Epithelial cell of esophagus (primary cell): ENCODE data around the gene PCDHA1.

ENCODE experiments used
- DNase-seq: peaks from one replicate; pipeline ENCODE4 v3.0.0; 2010; ENCODE audit warnings: low read depth
- H3K4me3 ChIP-seq: 2 replicates; pipeline ENCODE4 v1.5.1; 2011; ENCODE audit warnings: mild to moderate bottlenecking, low read length, control low read depth
- TF ChIP-seq, protein P1 (sequence below): IDR thresholded peaks from 2 replicates; pipeline ENCODE4 v1.5.1; 2011; ENCODE audit warnings: low read depth, mild to moderate bottlenecking, low read length, control low read depth, inconsistent platforms; ENCODE audit not compliant: insufficient read depth; ENCODE audit errors: missing control alignments

PCDHA1 gene

DNA sequence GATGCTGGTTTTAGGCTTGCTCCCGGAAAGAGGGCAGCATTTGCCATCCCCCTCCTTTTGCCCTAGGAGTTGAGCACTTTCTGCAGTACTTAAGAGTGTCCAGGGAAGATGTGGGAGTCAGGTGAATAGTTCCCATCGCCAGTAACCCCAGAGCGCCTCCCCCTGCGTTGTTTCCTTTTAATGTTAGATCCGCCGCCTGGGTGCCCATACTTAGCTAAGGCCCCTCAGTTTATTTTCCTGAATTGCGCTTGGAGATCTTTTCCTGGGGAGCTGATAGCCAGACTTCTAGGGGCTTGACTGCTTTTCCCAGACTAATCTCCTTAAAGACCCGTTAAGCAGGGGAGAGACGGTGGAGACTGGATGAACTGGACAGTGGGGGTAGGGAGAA lies 180.0 kb downstream of the PCDHA1 start:
- no peak for DNase-seq
- peak overlapping the region; percentile 37 for H3K4me3 ChIP-seq
- TF ChIP-seq, protein P1, sequence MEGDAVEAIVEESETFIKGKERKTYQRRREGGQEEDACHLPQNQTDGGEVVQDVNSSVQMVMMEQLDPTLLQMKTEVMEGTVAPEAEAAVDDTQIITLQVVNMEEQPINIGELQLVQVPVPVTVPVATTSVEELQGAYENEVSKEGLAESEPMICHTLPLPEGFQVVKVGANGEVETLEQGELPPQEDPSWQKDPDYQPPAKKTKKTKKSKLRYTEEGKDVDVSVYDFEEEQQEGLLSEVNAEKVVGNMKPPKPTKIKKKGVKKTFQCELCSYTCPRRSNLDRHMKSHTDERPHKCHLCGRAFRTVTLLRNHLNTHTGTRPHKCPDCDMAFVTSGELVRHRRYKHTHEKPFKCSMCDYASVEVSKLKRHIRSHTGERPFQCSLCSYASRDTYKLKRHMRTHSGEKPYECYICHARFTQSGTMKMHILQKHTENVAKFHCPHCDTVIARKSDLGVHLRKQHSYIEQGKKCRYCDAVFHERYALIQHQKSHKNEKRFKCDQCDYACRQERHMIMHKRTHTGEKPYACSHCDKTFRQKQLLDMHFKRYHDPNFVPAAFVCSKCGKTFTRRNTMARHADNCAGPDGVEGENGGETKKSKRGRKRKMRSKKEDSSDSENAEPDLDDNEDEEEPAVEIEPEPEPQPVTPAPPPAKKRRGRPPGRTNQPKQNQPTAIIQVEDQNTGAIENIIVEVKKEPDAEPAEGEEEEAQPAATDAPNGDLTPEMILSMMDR, result no peak

DNA sequence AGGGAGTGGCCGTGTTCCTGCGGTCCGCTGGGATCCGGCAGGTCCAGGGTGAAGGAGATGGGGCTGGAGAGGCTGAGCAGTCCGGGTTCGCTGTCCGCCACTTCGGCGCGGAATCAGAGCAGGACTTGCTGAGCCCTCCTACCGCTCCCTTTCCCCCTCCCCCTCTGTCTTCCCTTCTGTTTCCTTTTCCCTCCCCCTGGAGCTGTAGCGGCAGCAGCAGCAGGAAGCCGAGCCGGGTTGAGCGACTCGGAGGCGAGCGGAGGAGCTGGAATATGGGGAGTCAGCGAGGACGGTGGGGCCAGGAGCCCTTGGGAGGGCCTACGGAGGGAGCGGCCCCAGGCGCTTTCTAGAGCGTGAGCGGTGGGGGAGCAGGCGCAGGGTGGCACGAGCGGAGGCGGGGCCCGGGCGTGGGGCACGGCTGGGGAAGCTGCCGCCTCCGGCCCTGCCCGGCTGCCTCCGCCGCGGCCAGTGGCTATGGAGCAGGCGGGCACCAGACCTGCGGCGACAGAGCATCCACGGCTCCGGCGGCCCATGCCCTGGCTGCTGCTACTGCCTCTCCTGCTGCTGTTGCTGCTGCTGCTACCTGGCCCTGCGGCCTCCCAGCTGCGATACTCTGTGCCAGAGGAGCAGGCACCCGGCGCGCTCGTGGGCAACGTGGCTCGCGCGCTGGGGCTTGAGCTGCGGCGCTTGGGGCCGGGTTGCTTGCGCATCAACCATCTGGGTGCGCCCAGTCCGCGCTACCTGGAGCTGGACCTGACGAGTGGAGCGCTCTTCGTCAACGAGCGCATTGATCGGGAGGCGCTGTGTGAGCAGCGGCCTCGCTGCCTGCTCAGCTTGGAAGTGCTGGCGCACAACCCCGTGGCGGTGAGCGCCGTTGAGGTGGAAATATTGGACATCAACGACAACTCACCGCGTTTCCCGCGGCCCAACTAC lies 180.6 kb downstream of the PCDHA1 start, which contains the start of gene PCDHAC2:
TSS of gene PCDHAC2 (plus strand) at position 184 of the 933 bp plus-strand sequence. CDS start at position 475, 291 bp downstream.
- peak; percentile 48 for DNase-seq
- H3K4me3 ChIP-seq, result peak within 1 kb of the TSS; percentile 37
- TF ChIP-seq, protein P1, result no peak

DNA sequence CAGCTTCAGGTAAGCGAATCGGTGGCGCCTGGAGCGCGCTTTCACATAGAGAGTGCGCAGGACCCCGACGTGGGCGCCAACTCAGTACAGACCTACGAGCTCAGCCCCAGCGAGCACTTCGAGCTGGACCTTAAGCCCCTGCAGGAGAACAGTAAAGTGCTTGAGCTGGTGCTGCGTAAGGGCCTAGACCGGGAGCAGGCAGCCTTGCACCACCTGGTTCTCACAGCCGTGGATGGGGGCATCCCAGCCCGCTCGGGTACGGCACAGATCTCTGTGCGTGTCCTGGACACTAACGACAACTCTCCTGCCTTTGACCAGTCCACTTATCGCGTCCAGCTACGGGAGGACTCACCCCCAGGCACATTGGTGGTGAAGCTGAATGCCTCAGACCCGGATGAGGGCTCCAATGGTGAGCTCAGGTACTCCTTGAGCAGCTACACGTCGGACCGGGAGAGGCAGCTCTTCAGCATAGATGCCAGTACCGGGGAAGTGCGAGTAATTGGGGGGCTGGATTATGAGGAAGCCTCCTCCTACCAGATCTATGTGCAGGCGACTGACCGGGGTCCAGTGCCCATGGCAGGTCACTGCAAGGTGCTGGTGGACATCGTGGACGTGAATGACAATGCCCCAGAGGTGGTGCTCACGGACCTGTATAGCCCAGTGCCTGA lies 181.4 kb downstream of the PCDHA1 start:
- no peak for DNase-seq
- TF ChIP-seq, protein P1, result no peak
- peak overlapping the region; percentile 37 for H3K4me3 ChIP-seq

DNA sequence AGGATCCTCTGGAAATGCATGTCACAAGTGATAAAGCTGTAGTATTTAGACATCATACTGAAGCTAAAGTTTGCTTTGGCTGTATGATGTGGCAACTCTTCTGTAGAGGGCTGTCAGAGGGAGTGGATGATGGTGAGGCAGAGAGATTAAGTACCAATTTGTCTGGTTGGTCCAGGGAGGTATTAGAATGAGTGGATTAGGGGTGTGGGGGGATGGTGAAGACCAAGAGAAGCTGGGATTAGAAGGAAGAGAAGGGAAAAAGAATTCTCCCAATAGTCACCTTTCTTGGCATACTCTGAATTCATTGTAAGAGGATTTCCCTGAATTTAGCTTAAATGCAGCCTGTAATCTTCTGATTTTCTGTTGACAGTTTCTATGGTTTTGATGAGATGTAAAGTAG lies 183.9 kb downstream of the PCDHA1 start:
- TF ChIP-seq, protein P1, result no peak
- DNase-seq, result no peak
- H3K4me3 ChIP-seq, result no peak overlapping the region

DNA sequence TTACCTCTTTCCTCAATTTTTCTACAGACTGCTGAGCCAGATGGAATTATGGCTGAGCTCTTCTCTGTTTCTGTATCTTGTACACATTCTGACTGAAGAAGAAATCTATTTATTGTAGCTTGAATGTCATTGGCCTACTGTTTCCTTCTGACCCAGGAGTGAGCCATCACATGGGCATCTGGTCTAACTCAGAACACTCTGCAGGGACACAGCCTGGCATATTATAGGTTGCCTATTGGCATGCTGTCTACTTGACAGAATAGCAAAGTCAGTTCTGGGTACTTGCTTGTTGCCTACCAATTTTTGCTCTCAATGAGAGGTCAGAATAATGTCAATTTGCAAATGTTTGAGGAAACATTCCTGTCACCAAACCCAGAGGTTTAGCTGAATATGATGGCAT lies 187.6 kb downstream of the PCDHA1 start:
- DNase-seq, result no peak
- TF ChIP-seq, protein P1, result no peak
- no peak overlapping the region for H3K4me3 ChIP-seq

DNA sequence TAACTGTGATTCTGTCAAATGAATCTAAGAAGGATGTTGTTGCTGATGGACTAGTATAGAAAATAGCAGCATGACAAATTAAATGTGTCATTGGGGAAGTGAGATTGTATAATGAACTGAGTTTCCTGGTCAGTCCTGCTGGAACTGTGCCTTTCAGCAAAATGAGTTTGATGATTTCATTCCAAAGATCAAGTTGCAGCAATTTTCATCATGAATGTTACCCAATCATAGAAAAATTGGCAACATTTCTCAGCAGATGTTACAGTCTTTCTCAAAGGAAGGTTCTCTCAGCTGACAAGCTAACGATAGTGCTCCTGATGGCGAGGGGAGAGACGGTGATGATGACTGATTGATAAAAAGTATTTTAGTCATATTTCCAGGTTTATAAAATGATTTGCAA lies 191.1 kb downstream of the PCDHA1 start:
- TF ChIP-seq, protein P1, result no peak
- H3K4me3 ChIP-seq, result no peak overlapping the region
- peak; percentile 71 for DNase-seq
